GM10266 (cell line): ENCODE data around the gene TMEM184A.

Experiments
- DNase-seq: peaks from one replicate; pipeline ENCODE4 v3.0.0; 2012; ENCODE audit errors: extremely low spot score
- TF ChIP-seq, protein P1 (sequence below): IDR thresholded peaks from 2 replicates; pipeline ENCODE4 v1.5.1; 2012; ENCODE audit warnings: mild to moderate bottlenecking, low read depth; ENCODE audit not compliant: control insufficient read depth, insufficient read depth; ENCODE audit errors: missing control alignments

The TMEM184A gene

DNA sequence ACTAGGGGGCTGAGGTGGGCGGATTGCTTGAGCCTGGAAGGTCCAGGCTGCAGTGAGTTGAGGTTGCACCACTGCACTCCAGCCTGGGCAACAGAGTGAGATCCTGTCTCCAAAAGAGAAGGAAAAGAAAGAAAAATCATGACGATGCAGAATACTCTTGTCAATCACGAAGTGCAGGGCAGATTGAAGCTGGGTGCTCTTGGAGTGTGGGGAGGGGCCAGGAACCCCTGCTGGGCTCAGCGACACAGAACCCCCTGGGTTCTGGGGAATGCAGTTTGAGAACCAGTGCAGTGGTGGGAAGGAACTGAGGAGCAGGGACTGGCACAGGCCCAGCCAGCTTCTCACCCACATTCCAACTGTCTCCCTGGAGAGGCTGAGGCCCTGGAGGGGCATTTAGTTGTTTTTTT is 41.0 kb downstream of the TMEM184A start:
- TF ChIP-seq, protein P1, sequence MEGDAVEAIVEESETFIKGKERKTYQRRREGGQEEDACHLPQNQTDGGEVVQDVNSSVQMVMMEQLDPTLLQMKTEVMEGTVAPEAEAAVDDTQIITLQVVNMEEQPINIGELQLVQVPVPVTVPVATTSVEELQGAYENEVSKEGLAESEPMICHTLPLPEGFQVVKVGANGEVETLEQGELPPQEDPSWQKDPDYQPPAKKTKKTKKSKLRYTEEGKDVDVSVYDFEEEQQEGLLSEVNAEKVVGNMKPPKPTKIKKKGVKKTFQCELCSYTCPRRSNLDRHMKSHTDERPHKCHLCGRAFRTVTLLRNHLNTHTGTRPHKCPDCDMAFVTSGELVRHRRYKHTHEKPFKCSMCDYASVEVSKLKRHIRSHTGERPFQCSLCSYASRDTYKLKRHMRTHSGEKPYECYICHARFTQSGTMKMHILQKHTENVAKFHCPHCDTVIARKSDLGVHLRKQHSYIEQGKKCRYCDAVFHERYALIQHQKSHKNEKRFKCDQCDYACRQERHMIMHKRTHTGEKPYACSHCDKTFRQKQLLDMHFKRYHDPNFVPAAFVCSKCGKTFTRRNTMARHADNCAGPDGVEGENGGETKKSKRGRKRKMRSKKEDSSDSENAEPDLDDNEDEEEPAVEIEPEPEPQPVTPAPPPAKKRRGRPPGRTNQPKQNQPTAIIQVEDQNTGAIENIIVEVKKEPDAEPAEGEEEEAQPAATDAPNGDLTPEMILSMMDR, result no peak
- DNase-seq, result no peak

- TF ChIP-seq, protein P1, result no peak
- no peak for DNase-seq
Observed at GRCh38 chr7:1514407-1514806, 41.6 kb downstream of the TMEM184A start.

DNA sequence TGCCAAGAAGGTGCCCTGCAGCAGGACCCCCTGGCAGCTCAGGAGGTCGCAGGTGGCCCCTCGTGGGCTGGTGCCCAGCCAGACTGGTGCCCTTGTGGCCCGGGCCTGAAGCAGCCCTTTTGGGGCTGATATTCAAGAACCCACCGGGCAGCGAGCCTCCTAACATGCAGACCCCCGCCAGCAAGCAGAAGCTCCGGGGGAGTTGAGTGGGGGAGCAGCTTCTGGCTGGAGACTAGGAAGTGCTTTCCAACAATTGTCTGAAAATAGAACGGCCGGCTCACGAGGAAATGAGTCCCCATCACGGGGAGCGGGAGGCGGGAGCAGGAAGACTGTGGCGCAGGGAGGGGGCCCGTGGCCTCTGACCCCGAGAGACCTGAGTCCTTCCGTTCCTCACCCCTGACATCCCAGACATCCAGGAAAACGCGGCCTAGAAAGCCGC is 42.3 kb downstream of the TMEM184A start:
- no peak for DNase-seq
- TF ChIP-seq, protein P1, result no peak

GRCh38 chr7:1512781-1513656 is 43.0 kb downstream of the TMEM184A start:
- DNase-seq, result no peak
- TF ChIP-seq, protein P1, result no peak

DNA sequence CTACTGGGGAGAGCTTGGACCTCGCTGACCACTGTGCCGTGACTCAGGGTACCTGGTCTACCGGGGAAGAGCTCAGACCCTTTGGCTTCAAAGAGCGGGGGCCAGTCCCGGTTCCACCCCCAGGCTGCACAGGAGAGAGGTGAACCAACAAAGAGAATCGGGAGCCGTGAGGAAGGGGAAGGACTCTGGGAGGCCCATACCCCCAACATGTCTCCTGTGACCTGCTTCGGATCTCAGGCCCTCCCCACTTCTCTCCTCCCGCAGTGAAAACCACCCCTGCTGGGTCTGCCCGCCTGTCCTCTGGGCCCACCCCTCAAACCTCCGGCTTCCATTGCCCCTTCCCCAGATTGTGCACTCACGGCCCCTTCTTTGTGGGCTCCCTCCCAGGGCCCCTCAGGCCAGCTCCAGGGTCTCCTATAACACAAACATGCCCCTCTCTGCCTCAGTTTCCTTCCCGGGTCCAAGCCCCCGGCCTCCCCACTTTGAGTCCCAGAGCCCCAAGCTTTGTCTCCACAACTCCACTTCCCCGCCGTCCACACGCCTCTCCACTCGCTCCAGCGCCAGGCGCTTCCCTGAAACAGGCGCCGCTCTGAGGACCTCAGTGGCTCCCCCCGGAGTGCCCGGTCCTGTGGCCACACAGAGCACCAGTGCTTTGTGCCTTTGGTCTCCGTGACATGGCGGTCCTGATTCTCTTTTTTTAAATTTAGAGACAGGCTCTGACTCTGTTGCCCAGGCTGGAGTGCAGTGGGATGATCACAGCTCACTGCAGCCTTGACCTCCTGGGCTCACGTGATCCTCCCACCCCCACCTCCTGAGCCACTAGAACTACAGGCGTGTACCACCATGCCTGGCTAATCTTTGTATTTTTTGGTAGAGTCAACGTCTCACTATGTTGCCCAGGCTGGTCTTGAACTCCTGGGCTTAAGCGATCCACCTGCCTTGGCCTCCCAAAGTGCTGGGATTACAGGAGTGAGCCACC is 44.3 kb downstream of the TMEM184A start:
- DNase-seq, result no peak
- TF ChIP-seq, protein P1, result no peak

DNA sequence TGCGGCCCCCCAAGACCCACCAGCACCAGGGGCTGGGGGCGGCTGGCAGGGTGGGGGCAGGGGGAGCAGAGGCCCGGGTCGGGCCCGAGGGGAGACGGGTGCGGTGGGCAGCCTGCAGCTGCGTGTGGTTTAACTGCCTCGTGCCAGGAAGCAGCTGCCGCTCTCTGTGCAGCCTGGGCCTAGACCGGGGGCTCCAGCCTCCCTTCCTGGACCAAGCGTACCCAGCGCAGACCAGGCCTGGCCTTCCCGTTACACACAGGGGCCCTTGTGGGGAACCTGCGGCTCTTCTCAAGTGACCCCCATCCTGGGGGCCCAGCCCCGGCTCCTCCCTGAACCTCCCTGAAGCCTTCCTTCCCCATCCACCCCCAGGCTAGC is 45.2 kb downstream of the TMEM184A start:
- no peak for DNase-seq
- TF ChIP-seq, protein P1, result no peak

DNA sequence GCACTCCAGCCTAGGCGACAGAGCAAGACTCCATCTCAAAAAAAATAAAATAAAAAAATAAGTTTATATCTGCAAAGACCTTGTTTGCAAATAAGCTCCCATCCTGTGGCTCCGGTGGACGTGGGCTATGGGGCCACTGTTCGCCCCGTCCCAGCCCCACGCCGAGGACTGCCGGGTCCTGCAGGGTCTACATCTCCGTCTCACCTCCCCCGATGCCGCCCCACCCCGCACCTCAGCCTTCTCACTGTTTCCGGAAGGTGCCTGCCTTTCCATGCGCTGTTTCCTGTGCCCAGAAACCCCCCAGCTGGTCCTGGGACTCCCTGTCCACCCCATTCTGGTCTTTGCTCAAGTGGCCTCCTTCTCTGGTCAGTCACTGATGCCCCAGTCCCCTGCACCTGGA is 46.8 kb downstream of the TMEM184A start:
- TF ChIP-seq, protein P1, result no peak
- no peak for DNase-seq
